GM19328 (cell line): ENCODE data around the gene GGT5.
"Not testable (repeated sequence)": the region's sequence is repeated elsewhere in the genome, so short reads cannot be mapped to it uniquely, and the experiment has no call there.

Source experiments
- ATAC-seq: cut with Tn5 transposase; IDR thresholded peaks from one replicate; pipeline ENCODE4 v1.9.1; 2021; ENCODE audit warnings: mild to moderate bottlenecking, moderate library complexity; ENCODE audit not compliant: unreplicated experiment

GGT5 gene

GRCh38 chr22:24185001-24185500 lies 59.8 kb downstream of the GGT5 start:
- ATAC-seq = no peak

- ATAC-seq = no peak
Measured at GRCh38 chr22:24184057-24184798, 60.7 kb downstream of the GGT5 start.

- no peak for ATAC-seq
Measured at GRCh38 chr22:24183321-24184031, 61.4 kb downstream of the GGT5 start.

- ATAC-seq = not testable (repeated sequence)
Measured at GRCh38 chr22:24182900-24183246, 62.0 kb downstream of the GGT5 start.

- no peak for ATAC-seq
Measured at GRCh38 chr22:24181996-24182899, 62.6 kb downstream of the GGT5 start.

- no peak for ATAC-seq
Measured at GRCh38 chr22:24181088-24181995, 63.5 kb downstream of the GGT5 start, which contains the start of gene SUSD2. Gene SUSD2 (plus strand): TSS chr22:24181487. CDS start chr22:24181520, 33 bp downstream.

- no peak for ATAC-seq
Measured at GRCh38 chr22:24180316-24181087, 64.4 kb downstream of the GGT5 start.

GRCh38 chr22:24179478-24180210 lies 65.2 kb downstream of the GGT5 start:
- no peak for ATAC-seq

- no peak for ATAC-seq
Measured at GRCh38 chr22:24178502-24179440, 66.1 kb downstream of the GGT5 start.

GRCh38 chr22:24178021-24178431 lies 66.9 kb downstream of the GGT5 start:
- no peak for ATAC-seq

GRCh38 chr22:24177456-24177855 lies 67.4 kb downstream of the GGT5 start:
- no peak for ATAC-seq

GRCh38 chr22:24177045-24177444 lies 67.8 kb downstream of the GGT5 start:
- no peak for ATAC-seq

- ATAC-seq = no peak
Measured at GRCh38 chr22:24176630-24177029, 68.3 kb downstream of the GGT5 start.

GRCh38 chr22:24176040-24176439 lies 68.8 kb downstream of the GGT5 start:
- no peak for ATAC-seq

GRCh38 chr22:24175160-24175808 lies 69.6 kb downstream of the GGT5 start:
- ATAC-seq = no peak

- ATAC-seq = no peak
Measured at GRCh38 chr22:24171822-24172221, 73.1 kb downstream of the GGT5 start.

- ATAC-seq = no peak
Measured at GRCh38 chr22:24170632-24171031, 74.2 kb downstream of the GGT5 start.
